ENCODE results near the gene PI4KB. TPM values are rescaled to one million over a fixed set of nuclear protein-coding genes. Genes with fewer than 3 reads are reported as not detected.

Gene PI4KB
- total RNA-seq, 2 experiments from 2014 or later: 38.0 to 50.6 TPM

GRCh38 chr1:151288502-151288901, 38.7 kb downstream of the PI4KB start:
- ChIA-PET POLR2A (no interaction called here), CTCF (ENCODE audit: unreplicated experiment) (no interaction called here)
- H2AFZ ChIP-seq (ENCODE audit: low read length): no peak overlapping the region
- DNase-seq (ENCODE audit: low spot score): no peak
- peaks cover 8% of the 10 kb centered on the region; the same call in 1 of the 2 replicates for H3K79me2 ChIP-seq (ENCODE audit: insufficient read depth, low read depth, low read length)
- no peak overlapping the region for H3K4me3 ChIP-seq (ENCODE audit: low read depth, low read length, poor library complexity, severe bottlenecking)
- H3K4me1 ChIP-seq (ENCODE audit: insufficient read depth, low read length, poor library complexity, severe bottlenecking): peaks cover 11% of the 10 kb centered on the region
- no peaks in the 10 kb centered on the region for H3K9me2 ChIP-seq (ENCODE audit: insufficient read depth, low read length)
- intact Hi-C loops (cut with micrococcal nuclease; ENCODE audit: unreplicated experiment): no loop called here
- BruUV-seq (replicated peaks): no TSS peak
- no peaks in the 10 kb centered on the region for H3K9me3 ChIP-seq (ENCODE audit: low read length)
- H3K4me2 ChIP-seq (ENCODE audit: low read length): no peak overlapping the region
- H3K36me3 ChIP-seq (ENCODE audit: insufficient read depth, low read length): peaks cover 76% of the 10 kb centered on the region
- H4K20me1 ChIP-seq (ENCODE audit: insufficient read depth, low read length): peaks cover 8% of the 10 kb centered on the region
- TF ChIP-seq EZH2phosphoT487 (IDR thresholded peaks at IDR 0.05; ENCODE audit: borderline replicate concordance, low read depth, low read length) (no peak), CTCF (conservative IDR thresholded peaks at IDR 0.05; ENCODE audit: low read length) (no peak)
- no peak overlapping the region for H3K27ac ChIP-seq (ENCODE audit: low read depth, low read length, poor library complexity, severe bottlenecking)

- ChIA-PET POLR2A (interaction anchor here (0.6 kb wide), 1 partner anchor 31 kb away, joined by 3 read pairs; no protein-coding TSS in a partner anchor), CTCF (ENCODE audit: unreplicated experiment) (no interaction called here)
- TF ChIP-seq CTCF (conservative IDR thresholded peaks at IDR 0.05; ENCODE audit: low read length): no peak
- TF ChIP-seq EZH2phosphoT487 (IDR thresholded peaks at IDR 0.05; ENCODE audit: borderline replicate concordance, low read depth, low read length): no peak
- Histone ChIP-seq H3K79me2 (ENCODE audit: insufficient read depth, low read depth, low read length) (peaks cover 14% of the 10 kb centered on the region; the same call in 1 of the 2 replicates), H3K4me1 (ENCODE audit: insufficient read depth, low read length, poor library complexity, severe bottlenecking) (peaks cover 15% of the 10 kb centered on the region), H4K20me1 (ENCODE audit: insufficient read depth, low read length) (peaks cover 9% of the 10 kb centered on the region), H3K9me2 (ENCODE audit: insufficient read depth, low read length) (no peaks in the 10 kb centered on the region), H3K9me3 (ENCODE audit: low read length) (no peaks in the 10 kb centered on the region), H3K27ac (ENCODE audit: low read depth, low read length, poor library complexity, severe bottlenecking) (no peak overlapping the region), H2AFZ (ENCODE audit: low read length) (no peak overlapping the region), H3K4me2 (ENCODE audit: low read length) (no peak overlapping the region), H3K36me3 (ENCODE audit: insufficient read depth, low read length) (peaks cover 70% of the 10 kb centered on the region), H3K4me3 (ENCODE audit: low read depth, low read length, poor library complexity, severe bottlenecking) (no peak overlapping the region)
- intact Hi-C loops (cut with micrococcal nuclease; ENCODE audit: unreplicated experiment): no loop called here
- DNase-seq (ENCODE audit: low spot score): no peak
- BruUV-seq (replicated peaks): no TSS peak
Observed at GRCh38 chr1:151287767-151288500, 39.3 kb downstream of the PI4KB start.

GRCh38 chr1:151287341-151287699, 39.9 kb downstream of the PI4KB start:
- no peak for DNase-seq (ENCODE audit: low spot score)
- Histone ChIP-seq H3K4me3 (ENCODE audit: low read depth, low read length, poor library complexity, severe bottlenecking) (no peak overlapping the region), H3K9me2 (ENCODE audit: insufficient read depth, low read length) (no peaks in the 10 kb centered on the region), H2AFZ (ENCODE audit: low read length) (no peak overlapping the region), H3K36me3 (ENCODE audit: insufficient read depth, low read length) (peaks cover 64% of the 10 kb centered on the region), H3K27ac (ENCODE audit: low read depth, low read length, poor library complexity, severe bottlenecking) (no peak overlapping the region), H4K20me1 (ENCODE audit: insufficient read depth, low read length) (peaks cover 9% of the 10 kb centered on the region), H3K4me2 (ENCODE audit: low read length) (no peak overlapping the region), H3K79me2 (ENCODE audit: insufficient read depth, low read depth, low read length) (peaks cover 19% of the 10 kb centered on the region; the same call in 1 of the 2 replicates), H3K4me1 (ENCODE audit: insufficient read depth, low read length, poor library complexity, severe bottlenecking) (peaks cover 15% of the 10 kb centered on the region), H3K9me3 (ENCODE audit: low read length) (no peaks in the 10 kb centered on the region)
- BruUV-seq (replicated peaks): no TSS peak
- intact Hi-C loops (cut with micrococcal nuclease; ENCODE audit: unreplicated experiment): no loop called here
- ChIA-PET CTCF (ENCODE audit: unreplicated experiment) (no interaction called here), POLR2A (interaction anchor here (0.6 kb wide), 1 partner anchor 30 kb away, joined by 3 read pairs; no protein-coding TSS in a partner anchor)
- TF ChIP-seq CTCF (conservative IDR thresholded peaks at IDR 0.05; ENCODE audit: low read length) (no peak), EZH2phosphoT487 (IDR thresholded peaks at IDR 0.05; ENCODE audit: borderline replicate concordance, low read depth, low read length) (no peak)
